Measurements from ENCODE around the gene CANX.
"Not testable (repeated sequence)": the region's sequence is repeated elsewhere in the genome, so short reads cannot be mapped to it uniquely, and the experiment has no call there.

CANX gene

GRCh38 chr5:179699616-179700237 lies 960 bp downstream of the CANX start:
- DNase-seq, result peak; percentile 24

GRCh38 chr5:179700401-179700918 lies 1.7 kb downstream of the CANX start:
- DNase-seq, result no peak

- DNase-seq, result no peak
Measured at GRCh38 chr5:179716286-179716685, 17.5 kb downstream of the CANX start.

- DNase-seq, result no peak
Measured at GRCh38 chr5:179720222-179720621, 21.5 kb downstream of the CANX start.

GRCh38 chr5:179724163-179724562 lies 25.4 kb downstream of the CANX start:
- no peak for DNase-seq

GRCh38 chr5:179727106-179727505 lies 28.3 kb downstream of the CANX start:
- no peak for DNase-seq

- no peak for DNase-seq
Measured at GRCh38 chr5:179729303-179729702, 30.5 kb downstream of the CANX start.

- DNase-seq, result no peak
Measured at GRCh38 chr5:179729727-179730126, 31.0 kb downstream of the CANX start.

GRCh38 chr5:179730356-179730755 lies 31.6 kb downstream of the CANX start:
- DNase-seq, result no peak

- no peak for DNase-seq
Measured at GRCh38 chr5:179730852-179731251, 32.1 kb downstream of the CANX start.

- DNase-seq, result peak; percentile 63
Measured at GRCh38 chr5:179731791-179732411, 33.1 kb downstream of the CANX start.

GRCh38 chr5:179732412-179732917 lies 33.7 kb downstream of the CANX start, which contains the start of gene MAML1:
TSS of gene MAML1 (plus strand) at chr5:179732822. CDS start at chr5:179733113, 291 bp downstream.
- peak; percentile 100 for DNase-seq

GRCh38 chr5:179732918-179733771 lies 34.4 kb downstream of the CANX start:
- peak; percentile 17 for DNase-seq

GRCh38 chr5:179733772-179734126 lies 35.0 kb downstream of the CANX start:
- no peak for DNase-seq

GRCh38 chr5:179734536-179735164 lies 35.9 kb downstream of the CANX start:
- DNase-seq, result no peak

- DNase-seq, result no peak
Measured at GRCh38 chr5:179738742-179739141, 40.0 kb downstream of the CANX start.

GRCh38 chr5:179744106-179744505 lies 45.3 kb downstream of the CANX start:
- not testable (repeated sequence) for DNase-seq

- no peak for DNase-seq
Measured at GRCh38 chr5:179746872-179747271, 48.1 kb downstream of the CANX start.

- no peak for DNase-seq
Measured at GRCh38 chr5:179747811-179748210, 49.0 kb downstream of the CANX start.

- DNase-seq, result no peak
Measured at GRCh38 chr5:179749857-179750508, 51.2 kb downstream of the CANX start.

GRCh38 chr5:179753971-179754370 lies 55.2 kb downstream of the CANX start:
- no peak for DNase-seq

- DNase-seq, result no peak
Measured at GRCh38 chr5:179755022-179755421, 56.3 kb downstream of the CANX start.
